ENCODE results near the gene ZNF83.
"Not testable (repeated sequence)": the region's sequence is repeated elsewhere in the genome, so short reads cannot be mapped to it uniquely, and the experiment has no call there.

GRCh38 chr19:52675239-52675638 is 37.1 kb upstream of the ZNF83 start:
- TF ChIP-seq POLR2A, POLR2AphosphoS5 (IDR thresholded peaks at IDR 0.05; ENCODE audit: low read depth, low read length): not testable (repeated sequence)

Data from GM12892 (cell line).